H1 (cell line): ENCODE results near the gene STAC. TPM values are rescaled to one million over a fixed set of nuclear protein-coding genes. Genes with fewer than 3 reads are reported as not detected.

ENCODE experiments used
- CTCF ChIA-PET: fragments of 300-600 bp; sonication (Branson Sonifier 250); formaldehyde crosslinking; loops from one replicate; lab custom pipeline; 2021; ENCODE audit not compliant: partially characterized antibody; lab: Charles Lee
- POLR2A ChIA-PET: fragments of 300-600 bp; sonication (Branson Sonifier 250); formaldehyde crosslinking; loops from one replicate; lab custom pipeline; 2021; ENCODE audit warnings: inconsistent platforms; ENCODE audit not compliant: partially characterized antibody; lab: Charles Lee
- DNase-seq, 2 experiments: peaks; one replicate each; pipeline versions ENCODE4 v3.0.0 to v3.0.0-alpha.2; 2010 to 2022; ENCODE audit warnings: low spot score in 2 of 2, low read depth in 1 of 2, mixed read lengths in 1 of 2
- FAIRE-seq: peaks from 2 replicates; lab custom pipeline; 2011; peaks lifted over from hg19 to GRCh38; lab: Jason Lieb, UNC
- H2AFZ ChIP-seq: 2 replicates; pipeline ENCODE4 v1.8.1; 2012; ENCODE audit warnings: low read length, inconsistent platforms
- H2AK5ac ChIP-seq: 2 replicates; pipeline ENCODE4 v1.6.1; 2013; ENCODE audit warnings: low read depth, low read length
- H2BK120ac ChIP-seq: replicated peaks from 2 replicates; pipeline ENCODE3; 2013; ENCODE audit warnings: low read depth, low read length, inconsistent platforms
- H2BK12ac ChIP-seq: 2 replicates; pipeline ENCODE4 v1.6.1; 2013; ENCODE audit warnings: low read depth, low read length
- H2BK15ac ChIP-seq: 2 replicates; pipeline ENCODE4 v1.6.1; 2013; ENCODE audit warnings: low read length
- H2BK20ac ChIP-seq: 2 replicates; pipeline ENCODE4 v1.6.1; 2013; ENCODE audit warnings: low read length
- H2BK5ac ChIP-seq: 2 replicates; pipeline ENCODE4 v1.6.1; 2013; ENCODE audit warnings: low read depth, low read length
- H3K14ac ChIP-seq: 2 replicates; pipeline ENCODE4 v1.6.1; 2013; ENCODE audit warnings: inconsistent platforms; ENCODE audit not compliant: insufficient read length
- H3K18ac ChIP-seq: 2 replicates; pipeline ENCODE4 v1.6.1; 2013; ENCODE audit warnings: low read length; ENCODE audit errors: extremely low read depth
- H3K23ac ChIP-seq: 2 replicates; pipeline ENCODE4 v1.6.1; 2013; ENCODE audit warnings: inconsistent platforms; ENCODE audit not compliant: insufficient read length
- H3K23me2 ChIP-seq: 2 replicates; pipeline ENCODE4 v1.6.1; 2013; ENCODE audit warnings: low read depth, low read length
- H3K27ac ChIP-seq: 2 replicates; pipeline ENCODE4 v1.6.1; 2011; ENCODE audit warnings: low read depth, low read length, inconsistent platforms
- H3K27me3 ChIP-seq, 4 experiments: replicated peaks in 1 of 4; 1 replicate in 1 of 4; 2 replicates in 3 of 4; pipeline versions ENCODE4 v1.6.1 to v1.8.1; 2011 to 2013; ENCODE audit warnings: low read length in 3 of 4, mild to moderate bottlenecking in 3 of 4, inconsistent platforms in 2 of 4, mixed read lengths in 2 of 4, moderate library complexity in 1 of 4; ENCODE audit not compliant: control insufficient read depth in 3 of 4, insufficient read depth in 3 of 4; ENCODE audit errors: extremely low read depth in 1 of 4
- H3K36me3 ChIP-seq, 4 experiments: 2 replicates each; pipeline versions ENCODE4 v1.6.1 to v1.8.1; 2011 to 2013; ENCODE audit warnings: mild to moderate bottlenecking in 4 of 4, low read length in 3 of 4, moderate library complexity in 2 of 4, control low read depth in 1 of 4, inconsistent platforms in 1 of 4; ENCODE audit not compliant: insufficient read depth in 4 of 4, control insufficient read depth in 2 of 4
- H3K4ac ChIP-seq: replicated peaks from 2 replicates; pipeline ENCODE3; 2013; ENCODE audit warnings: low read length, low read depth, mixed read lengths, inconsistent platforms; ENCODE audit not compliant: insufficient read length
- H3K4me1 ChIP-seq, 4 experiments: replicated peaks in 1 of 4; 1 replicate in 1 of 4; 2 replicates in 3 of 4; pipeline versions ENCODE4 v1.6.1 to v1.8.1; 2011 to 2013; ENCODE audit warnings: low read length in 3 of 4, inconsistent platforms in 2 of 4, mixed read lengths in 1 of 4; ENCODE audit not compliant: insufficient read depth in 4 of 4, control insufficient read depth in 3 of 4
- H3K4me2 ChIP-seq, 2 experiments: 2 replicates each; pipeline versions ENCODE4 v1.6.1 to v1.8.1; 2011 to 2013; ENCODE audit warnings: low read depth in 2 of 2, low read length in 2 of 2, control low read depth in 1 of 2, inconsistent platforms in 1 of 2, mild to moderate bottlenecking in 1 of 2; ENCODE audit not compliant: insufficient read depth in 1 of 2
- H3K4me3 ChIP-seq, 4 experiments: fragments of 200-600, 300-600 bp in 1 of 4; sonication (generic), shearing (Covaris generic), sonication (Bioruptor Twin) in 1 of 4; 2 replicates each; pipeline versions ENCODE4 v1.5.1 to v1.8.1; 2011 to 2016; ENCODE audit warnings: low read length in 4 of 4, low read depth in 3 of 4, control low read depth in 2 of 4, inconsistent platforms in 2 of 4, mild to moderate bottlenecking in 2 of 4, mixed read lengths in 1 of 4, moderate library complexity in 1 of 4; ENCODE audit not compliant: insufficient read depth in 2 of 4; ENCODE audit errors: extremely low read depth in 1 of 4
- H3K56ac ChIP-seq: replicated peaks from 2 replicates; pipeline ENCODE3; 2013; ENCODE audit warnings: low read depth, mild to moderate bottlenecking, mixed read lengths, low read length, inconsistent platforms; ENCODE audit not compliant: insufficient read length
- H3K79me1 ChIP-seq: 2 replicates; pipeline ENCODE4 v1.6.1; 2013; ENCODE audit warnings: low read depth, low read length, control low read depth
- H3K79me2 ChIP-seq, 2 experiments: 2 replicates each; pipeline versions ENCODE4 v1.6.1 to v1.8.1; 2012 to 2013; ENCODE audit warnings: low read length in 2 of 2, mild to moderate bottlenecking in 2 of 2, inconsistent platforms in 1 of 2; ENCODE audit not compliant: insufficient read depth in 2 of 2, control insufficient read depth in 1 of 2
- H3K9ac ChIP-seq, 4 experiments: replicated peaks in 1 of 4; 1 replicate in 1 of 4; 2 replicates in 3 of 4; pipeline versions ENCODE4 v1.6.1 to v1.8.1; 2011 to 2013; ENCODE audit warnings: low read depth in 3 of 4, low read length in 3 of 4, control low read depth in 2 of 4, mild to moderate bottlenecking in 2 of 4, moderate library complexity in 2 of 4, inconsistent platforms in 1 of 4; ENCODE audit errors: extremely low read depth in 1 of 4
- H3K9me3 ChIP-seq, 2 experiments: 2 replicates each; pipeline versions ENCODE4 v1.6.1 to v1.8.1; 2012 to 2013; ENCODE audit warnings: mild to moderate bottlenecking in 2 of 2, moderate library complexity in 2 of 2, control low read depth in 1 of 2, inconsistent platforms in 1 of 2, low read depth in 1 of 2, low read length in 1 of 2, mixed read lengths in 1 of 2; ENCODE audit not compliant: insufficient read depth in 2 of 2
- H4K20me1 ChIP-seq, 2 experiments: replicated peaks in 1 of 2; 2 replicates each; pipeline versions ENCODE3 to v1.8.1; 2011 to 2013; ENCODE audit warnings: inconsistent platforms in 2 of 2, low read length in 2 of 2, mild to moderate bottlenecking in 1 of 2; ENCODE audit not compliant: insufficient read depth in 2 of 2, control insufficient read depth in 1 of 2
- H4K5ac ChIP-seq: 2 replicates; pipeline ENCODE4 v1.6.1; 2013; ENCODE audit warnings: low read length, low read depth, mixed read lengths, inconsistent platforms; ENCODE audit not compliant: insufficient read length
- H4K8ac ChIP-seq: 2 replicates; pipeline ENCODE4 v1.8.0; 2013; ENCODE audit warnings: mild to moderate bottlenecking, moderate library complexity, low read length, inconsistent platforms; ENCODE audit not compliant: insufficient read depth; ENCODE audit errors: extremely low read depth
- H4K91ac ChIP-seq: replicated peaks from 2 replicates; pipeline ENCODE3; 2013; ENCODE audit warnings: low read length, mixed read lengths, inconsistent platforms; ENCODE audit not compliant: insufficient read length
- CREB1 ChIP-seq: IDR thresholded peaks from 2 replicates; pipeline ENCODE4 v1.6.1; 2012; ENCODE audit warnings: inconsistent platforms
- GABPA ChIP-seq: IDR thresholded peaks from 2 replicates; pipeline ENCODE4 v1.6.1; 2011; ENCODE audit warnings: mild to moderate bottlenecking, low read length, moderate library complexity, borderline replicate concordance; ENCODE audit not compliant: insufficient read depth
- HDAC6 ChIP-seq: IDR thresholded peaks from one replicate; pipeline ENCODE4 v1.7.1; 2012; ENCODE audit warnings: low read depth, mild to moderate bottlenecking, inconsistent platforms, low read length, moderate library complexity
- JUN ChIP-seq: IDR thresholded peaks from 2 replicates; pipeline ENCODE4 v1.6.1; 2011; ENCODE audit warnings: low read depth, mild to moderate bottlenecking, improper control_type of control experiment, low read length
- POLR2AphosphoS5 ChIP-seq: IDR thresholded peaks from 2 replicates; pipeline ENCODE4 v1.6.1; 2011; ENCODE audit warnings: low read depth, low read length
- RFX5 ChIP-seq: IDR thresholded peaks from 2 replicates; pipeline ENCODE4 v1.6.1; 2011; ENCODE audit warnings: low read depth, low read length, improper control_type of control experiment, borderline replicate concordance
- WGBS, 2 experiments: shearing (Covaris generic) in 1 of 2; methylation state at CpG; one replicate each; pipeline versions ENCODE4 v1.1.6 to v1.1.7; 2013 to 2015; ENCODE audit warnings: low lambda C conversion rate in 2 of 2, mixed read lengths in 2 of 2, inconsistent platforms in 1 of 2, low coverage in 1 of 2, missing lambda C conversion rate in 1 of 2; ENCODE audit not compliant: insufficient replicate concordance in 2 of 2, insufficient coverage in 1 of 2, insufficient read length in 1 of 2; ENCODE audit errors: extremely low coverage in 1 of 2, missing lambda C conversion rate in 1 of 2; 5-methylcytosine and 5-hydroxymethylcytosine counted together
- polyA plus RNA-seq, 7 experiments: library from polyadenylated mRNA; depleted of rRNA in 3 of 7; stranded (reverse) in 5 of 7; unstranded in 2 of 7; fragments of >200 nt in 5 of 7; fragments of 200-250 nt in 2 of 7; gene quantifications; 1 replicate in 5 of 7; 2 replicates in 1 of 7; 4 replicates in 1 of 7; pipeline versions ENCODE4 v1.2.1 to v1.2.3, GENCODE V29; 2011 to 2013; ENCODE audit warnings: missing spikeins in 2 of 7, mixed read lengths in 2 of 7
- total RNA-seq: library from RNA; stranded (reverse); fragmentation: NEBNext Ultra II Directional; extraction: Animal tissue kit (Norgen Biotek cat#: 25700); gene quantifications from 2 replicates; pipeline ENCODE4 v1.2.1, GENCODE V29; 2021

The STAC gene
- total and polyA plus RNA-seq, 2 of the 8 experiments (the other 6 are each of a cell fraction or from before 2014, with no cell fraction given), result 8.0 to 18.1 TPM

DNA sequence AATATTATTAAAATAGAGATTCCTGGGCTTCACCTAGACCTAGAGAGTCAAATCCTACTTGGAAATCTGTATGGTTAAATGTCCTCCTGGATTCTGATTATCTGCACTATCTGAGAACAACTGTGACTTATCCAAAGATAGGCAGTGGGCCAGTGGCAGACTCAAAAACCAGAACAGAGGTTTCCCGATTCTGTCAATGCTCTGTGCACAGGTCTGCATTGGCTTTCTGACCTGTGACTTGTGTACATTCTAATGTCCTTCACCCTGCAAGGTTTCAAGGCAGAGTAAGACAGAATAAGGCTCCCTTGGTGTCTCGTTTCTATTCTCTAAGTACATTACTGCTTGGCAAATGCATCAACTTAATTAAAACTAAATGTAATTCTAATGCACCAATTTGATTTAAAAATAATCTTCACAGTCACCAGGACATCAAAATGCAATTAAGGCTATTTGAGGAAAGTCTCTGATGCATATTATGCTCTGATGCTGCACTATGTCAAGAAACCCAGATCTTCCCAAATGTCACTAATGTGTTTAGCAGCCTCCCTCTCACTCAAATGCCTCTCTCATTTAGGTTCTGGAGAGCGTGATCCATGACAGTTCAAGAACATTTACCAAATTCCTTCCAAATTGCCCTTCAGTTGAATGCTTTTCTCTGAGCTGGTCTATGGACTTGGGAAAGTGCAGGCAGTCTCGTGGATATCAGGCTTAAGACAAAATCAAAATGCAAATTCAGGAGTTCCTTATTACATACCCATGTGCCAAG, 140.1 kb downstream of the STAC start:
- H4K5ac ChIP-seq, result no peak overlapping the region
- H4K91ac ChIP-seq, result no peak overlapping the region
- H2BK20ac ChIP-seq, result no peak overlapping the region
- no peaks in the 10 kb centered on the region for H3K36me3 ChIP-seq
- H3K27ac ChIP-seq, result no peak overlapping the region
- 90% methylated on average over 4 of the region's 4 CpGs; no CpG with 5 or more reads in 1 of the 2 experiments for WGBS, 2 experiments
- H3K4me3 ChIP-seq, result no peak overlapping the region
- CTCF ChIA-PET, result interaction anchor here (1.0 kb wide), 1 partner anchor 39 kb away, joined by 3 read pairs; no protein-coding TSS in a partner anchor
- H3K79me2 ChIP-seq, result no peaks in the 10 kb centered on the region
- POLR2A ChIA-PET, result no interaction called here
- no peak overlapping the region for H2AK5ac ChIP-seq
- H2BK12ac ChIP-seq, result no peak overlapping the region
- no peak overlapping the region for H3K23ac ChIP-seq
- H3K4me1 ChIP-seq, result peaks cover 0 to 3% (median under 1%) of the 10 kb centered on the region in 4 experiments; a peak in 2 of 7 replicates
- no peaks in the 10 kb centered on the region for H4K20me1 ChIP-seq
- no peaks in the 10 kb centered on the region for H3K27me3 ChIP-seq
- no peak for FAIRE-seq
- H2BK5ac ChIP-seq, result no peak overlapping the region
- no peaks in the 10 kb centered on the region for H3K9me3 ChIP-seq
- H3K23me2 ChIP-seq, result 0 out of 2 replicates have a peak, but pooled peaks cover 2% of the 10 kb centered on the region
- no peak overlapping the region for H3K4ac ChIP-seq
- H4K8ac ChIP-seq, result no peak overlapping the region
- no peak overlapping the region for H3K9ac ChIP-seq
- no peak overlapping the region for H2BK120ac ChIP-seq
- no peaks in the 10 kb centered on the region for H3K79me1 ChIP-seq
- TF ChIP-seq HDAC6 (no peak), GABPA (no peak), CREB1 (no peak), JUN (no peak), RFX5 (no peak), POLR2AphosphoS5 (no peak)
- H2AFZ ChIP-seq, result no peak overlapping the region
- no peak overlapping the region for H2BK15ac ChIP-seq
- DNase-seq, result no peak
- H3K14ac ChIP-seq, result no peak overlapping the region
- H3K56ac ChIP-seq, result no peak overlapping the region
- no peak overlapping the region for H3K18ac ChIP-seq
- no peak overlapping the region for H3K4me2 ChIP-seq
